ENCODE data around the gene CERS5.

CERS5 gene

DNA sequence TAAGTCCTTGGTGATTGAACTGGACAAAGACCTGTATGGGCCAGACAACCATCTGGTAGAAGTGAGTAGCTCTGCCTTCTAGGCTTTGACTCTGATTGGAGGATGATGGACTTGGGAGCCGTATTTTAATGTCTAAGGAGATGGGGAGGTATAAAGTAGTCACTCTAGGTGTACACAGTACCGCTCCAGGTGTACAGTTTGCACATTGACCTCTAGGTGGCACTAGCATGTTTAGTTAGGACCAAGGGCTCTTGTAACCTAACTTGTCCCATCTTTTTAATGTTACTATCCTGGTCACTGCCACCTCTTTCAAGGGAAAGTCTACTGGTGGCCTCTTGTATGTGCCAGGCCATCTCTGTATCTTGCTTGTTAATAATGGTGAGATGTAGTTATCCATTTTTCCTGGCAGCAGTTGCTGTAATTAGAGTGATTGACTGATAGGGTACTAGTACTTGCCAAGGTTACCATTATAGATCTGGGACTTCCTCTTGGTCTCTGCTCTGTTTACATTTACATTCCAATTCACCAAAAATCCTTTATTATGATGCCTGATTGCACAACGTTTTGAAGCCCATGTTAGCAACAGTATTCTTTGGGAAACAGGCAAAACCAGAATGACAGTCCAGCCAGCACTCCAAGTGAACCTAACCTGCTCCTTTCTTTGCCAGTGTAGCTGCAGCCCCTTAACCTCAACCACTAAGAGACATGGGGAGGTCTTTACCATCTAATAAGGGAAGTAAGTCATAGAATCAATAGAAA is 78.4 kb downstream of the CERS5 start:
- Histone ChIP-seq H3K36me3 (ENCODE audit: control insufficient read depth, insufficient read depth, low read length) (peaks cover 19% of the 10 kb centered on the region), H3K4me3 (replicated peaks; ENCODE audit: low read depth, low read length) (no peak overlapping the region), H3K27me3 (replicated peaks; ENCODE audit: control insufficient read depth, insufficient read depth, low read length) (no peaks in the 10 kb centered on the region)
- DNase-seq (ENCODE audit: extremely low read depth, insufficient read length), result no peak
- TF ChIP-seq, protein P1, sequence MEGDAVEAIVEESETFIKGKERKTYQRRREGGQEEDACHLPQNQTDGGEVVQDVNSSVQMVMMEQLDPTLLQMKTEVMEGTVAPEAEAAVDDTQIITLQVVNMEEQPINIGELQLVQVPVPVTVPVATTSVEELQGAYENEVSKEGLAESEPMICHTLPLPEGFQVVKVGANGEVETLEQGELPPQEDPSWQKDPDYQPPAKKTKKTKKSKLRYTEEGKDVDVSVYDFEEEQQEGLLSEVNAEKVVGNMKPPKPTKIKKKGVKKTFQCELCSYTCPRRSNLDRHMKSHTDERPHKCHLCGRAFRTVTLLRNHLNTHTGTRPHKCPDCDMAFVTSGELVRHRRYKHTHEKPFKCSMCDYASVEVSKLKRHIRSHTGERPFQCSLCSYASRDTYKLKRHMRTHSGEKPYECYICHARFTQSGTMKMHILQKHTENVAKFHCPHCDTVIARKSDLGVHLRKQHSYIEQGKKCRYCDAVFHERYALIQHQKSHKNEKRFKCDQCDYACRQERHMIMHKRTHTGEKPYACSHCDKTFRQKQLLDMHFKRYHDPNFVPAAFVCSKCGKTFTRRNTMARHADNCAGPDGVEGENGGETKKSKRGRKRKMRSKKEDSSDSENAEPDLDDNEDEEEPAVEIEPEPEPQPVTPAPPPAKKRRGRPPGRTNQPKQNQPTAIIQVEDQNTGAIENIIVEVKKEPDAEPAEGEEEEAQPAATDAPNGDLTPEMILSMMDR (IDR thresholded peaks at IDR 0.05; ENCODE audit: insufficient read depth, low read length, poor library complexity, severe bottlenecking), result peak; percentile 84

DNA sequence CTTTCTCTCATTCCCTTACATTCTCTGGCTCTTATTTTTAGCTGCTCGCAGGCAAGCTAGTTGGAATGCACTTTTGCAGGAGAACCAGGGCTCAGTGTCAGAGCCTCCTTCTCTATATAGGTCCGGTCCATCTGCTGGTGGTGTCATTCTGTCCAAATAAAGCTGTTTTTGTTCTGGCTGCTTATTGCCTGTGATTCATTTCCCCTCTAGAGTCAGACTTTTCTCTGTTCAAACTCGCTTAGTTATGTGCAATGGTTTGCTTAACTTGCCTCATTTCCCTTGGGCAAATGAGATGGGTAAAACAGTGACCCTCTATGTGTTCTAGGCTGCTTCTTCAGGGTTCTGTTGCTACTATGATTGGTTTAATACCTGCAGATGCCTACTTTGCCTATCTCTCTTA is 79.2 kb downstream of the CERS5 start:
- no peak for DNase-seq (ENCODE audit: extremely low read depth, insufficient read length)
- TF ChIP-seq, protein P1 (IDR thresholded peaks at IDR 0.05; ENCODE audit: insufficient read depth, low read length, poor library complexity, severe bottlenecking), result no peak
- H3K4me3 ChIP-seq (replicated peaks; ENCODE audit: low read depth, low read length), result no peak overlapping the region
- no peaks in the 10 kb centered on the region for H3K27me3 ChIP-seq (replicated peaks; ENCODE audit: control insufficient read depth, insufficient read depth, low read length)
- peaks cover 17% of the 10 kb centered on the region for H3K36me3 ChIP-seq (ENCODE audit: control insufficient read depth, insufficient read depth, low read length)

DNA sequence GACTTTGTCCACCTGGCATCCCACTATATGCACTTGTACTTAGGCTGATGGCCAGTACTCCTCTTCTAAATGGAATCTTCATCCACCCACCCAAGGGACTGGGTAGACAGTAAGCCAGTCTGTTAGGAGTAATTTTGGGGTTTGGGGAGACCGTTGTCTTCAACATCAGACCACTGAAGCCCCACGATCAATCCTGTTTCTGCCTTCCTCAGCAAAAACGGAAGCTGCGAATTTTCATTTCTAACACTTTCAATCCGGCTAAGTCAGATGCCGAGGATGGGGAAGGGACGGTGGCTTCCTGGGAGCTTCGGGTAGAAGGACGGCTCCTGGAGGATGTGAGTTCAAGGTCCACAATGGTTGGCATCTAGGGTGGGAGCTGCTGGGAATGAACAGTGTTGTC is 80.0 kb downstream of the CERS5 start:
- TF ChIP-seq, protein P1 (IDR thresholded peaks at IDR 0.05; ENCODE audit: insufficient read depth, low read length, poor library complexity, severe bottlenecking), result no peak
- DNase-seq (ENCODE audit: extremely low read depth, insufficient read length), result no peak
- peaks cover 17% of the 10 kb centered on the region for H3K36me3 ChIP-seq (ENCODE audit: control insufficient read depth, insufficient read depth, low read length)

DNA sequence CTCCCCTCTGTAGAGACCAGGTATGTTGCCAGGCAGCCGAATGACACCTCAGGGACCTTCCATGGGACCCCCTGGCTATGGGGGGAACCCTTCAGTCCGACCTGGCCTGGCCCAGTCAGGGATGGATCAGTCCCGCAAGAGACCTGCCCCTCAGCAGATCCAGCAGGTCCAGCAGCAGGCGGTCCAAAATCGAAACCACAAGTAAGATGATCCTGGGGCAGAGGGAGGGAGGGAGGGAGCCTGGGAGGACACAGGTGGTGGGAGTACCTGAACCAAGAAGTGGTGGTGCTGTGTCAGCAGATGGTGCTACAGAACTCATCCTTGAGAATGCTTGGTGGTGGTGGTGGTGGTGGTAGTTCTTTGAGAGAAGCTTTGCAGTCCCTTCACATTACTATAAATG is 81.0 kb downstream of the CERS5 start:
- no peaks in the 10 kb centered on the region for H3K27me3 ChIP-seq (replicated peaks; ENCODE audit: control insufficient read depth, insufficient read depth, low read length)
- no peak for DNase-seq (ENCODE audit: extremely low read depth, insufficient read length)
- H3K4me3 ChIP-seq (replicated peaks; ENCODE audit: low read depth, low read length), result peak overlapping the region; percentile 69
- H3K36me3 ChIP-seq (ENCODE audit: control insufficient read depth, insufficient read depth, low read length), result peaks cover 16% of the 10 kb centered on the region
- TF ChIP-seq, protein P1 (IDR thresholded peaks at IDR 0.05; ENCODE audit: insufficient read depth, low read length, poor library complexity, severe bottlenecking), result no peak

More for the DNA sequence above, 80.0 kb downstream of the CERS5 start:
- Histone ChIP-seq H3K27me3 (replicated peaks; ENCODE audit: control insufficient read depth, insufficient read depth, low read length) (no peaks in the 10 kb centered on the region), H3K4me3 (replicated peaks; ENCODE audit: low read depth, low read length) (no peak overlapping the region)

DNA sequence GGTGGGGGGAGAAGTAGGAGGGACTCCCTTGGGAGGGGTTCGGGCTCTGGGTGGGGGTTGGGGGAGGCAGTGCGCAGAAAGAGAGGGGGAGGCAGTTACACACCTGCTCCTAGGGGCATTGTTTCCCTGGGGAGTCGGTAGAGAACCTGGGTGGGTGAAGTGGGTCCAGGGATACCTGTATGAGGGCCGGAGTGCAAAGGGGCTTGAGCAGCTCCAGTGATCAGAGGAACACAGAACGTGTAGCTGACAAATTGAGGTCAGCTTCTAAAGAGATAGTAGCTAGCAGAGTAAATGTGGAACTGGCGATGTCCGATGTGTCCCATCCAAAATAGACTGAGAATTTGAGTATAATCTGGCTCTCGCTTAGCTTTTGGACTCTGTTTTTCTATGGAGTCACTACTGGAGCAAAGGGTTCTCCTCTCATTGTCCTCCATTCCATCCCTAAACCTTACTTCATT is 81.5 kb downstream of the CERS5 start:
- Histone ChIP-seq H3K4me3 (replicated peaks; ENCODE audit: low read depth, low read length) (peak overlapping the region; percentile 69), H3K27me3 (replicated peaks; ENCODE audit: control insufficient read depth, insufficient read depth, low read length) (no peaks in the 10 kb centered on the region), H3K36me3 (ENCODE audit: control insufficient read depth, insufficient read depth, low read length) (peaks cover 13% of the 10 kb centered on the region)
- TF ChIP-seq, protein P1 (IDR thresholded peaks at IDR 0.05; ENCODE audit: insufficient read depth, low read length, poor library complexity, severe bottlenecking), result no peak
- no peak for DNase-seq (ENCODE audit: extremely low read depth, insufficient read length)

Measured in GM06990 (cell line).